ENCODE results near the gene SYNGAP1.

DNA sequence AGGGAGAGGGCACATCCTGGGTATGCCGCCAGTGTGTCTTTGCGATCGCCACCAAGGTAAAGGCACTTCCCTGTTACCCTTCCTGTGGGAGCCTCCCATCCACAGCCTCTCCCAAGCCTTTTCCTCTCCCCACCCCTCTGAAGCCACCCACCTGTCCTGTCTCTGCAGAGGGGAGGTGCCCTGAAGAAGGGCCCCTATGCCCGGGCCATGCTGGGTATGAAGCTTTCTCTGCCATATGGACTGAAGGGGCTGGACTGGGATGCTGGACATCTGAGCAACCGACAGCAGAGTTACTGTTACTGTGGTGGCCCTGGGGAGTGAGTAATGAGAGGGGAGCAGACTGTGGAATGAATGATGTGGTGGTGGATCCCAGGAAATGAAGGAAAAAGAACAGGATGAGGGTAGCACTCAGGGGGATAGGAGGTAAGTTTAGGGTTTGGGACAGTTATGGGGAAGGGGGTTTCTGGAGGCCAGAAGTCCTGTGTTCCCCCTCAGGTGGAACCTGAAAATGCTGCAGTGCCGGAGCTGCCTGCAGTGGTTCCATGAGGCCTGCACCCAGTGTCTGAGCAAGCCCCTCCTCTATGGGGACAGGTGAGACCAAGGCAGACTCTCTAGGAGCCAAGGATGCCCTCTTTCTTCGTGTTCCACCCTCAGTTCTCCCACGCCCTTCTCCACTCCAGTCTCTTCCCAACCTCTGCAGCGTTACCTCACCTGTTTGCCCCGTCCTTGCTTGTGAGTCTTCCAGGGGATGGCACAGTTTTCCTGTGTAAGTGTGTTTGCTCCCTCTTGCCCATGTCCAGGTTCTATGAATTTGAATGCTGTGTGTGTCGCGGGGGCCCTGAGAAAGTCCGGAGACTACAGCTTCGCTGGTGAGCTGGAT is 6.4 kb upstream of the SYNGAP1 start:
- TF ChIP-seq, protein P1, sequence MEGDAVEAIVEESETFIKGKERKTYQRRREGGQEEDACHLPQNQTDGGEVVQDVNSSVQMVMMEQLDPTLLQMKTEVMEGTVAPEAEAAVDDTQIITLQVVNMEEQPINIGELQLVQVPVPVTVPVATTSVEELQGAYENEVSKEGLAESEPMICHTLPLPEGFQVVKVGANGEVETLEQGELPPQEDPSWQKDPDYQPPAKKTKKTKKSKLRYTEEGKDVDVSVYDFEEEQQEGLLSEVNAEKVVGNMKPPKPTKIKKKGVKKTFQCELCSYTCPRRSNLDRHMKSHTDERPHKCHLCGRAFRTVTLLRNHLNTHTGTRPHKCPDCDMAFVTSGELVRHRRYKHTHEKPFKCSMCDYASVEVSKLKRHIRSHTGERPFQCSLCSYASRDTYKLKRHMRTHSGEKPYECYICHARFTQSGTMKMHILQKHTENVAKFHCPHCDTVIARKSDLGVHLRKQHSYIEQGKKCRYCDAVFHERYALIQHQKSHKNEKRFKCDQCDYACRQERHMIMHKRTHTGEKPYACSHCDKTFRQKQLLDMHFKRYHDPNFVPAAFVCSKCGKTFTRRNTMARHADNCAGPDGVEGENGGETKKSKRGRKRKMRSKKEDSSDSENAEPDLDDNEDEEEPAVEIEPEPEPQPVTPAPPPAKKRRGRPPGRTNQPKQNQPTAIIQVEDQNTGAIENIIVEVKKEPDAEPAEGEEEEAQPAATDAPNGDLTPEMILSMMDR (IDR thresholded peaks at IDR 0.05): no peak
- TF ChIP-seq EP300 (IDR thresholded peaks at IDR 0.05): no peak
- no peak for TF ChIP-seq POLR2A (IDR thresholded peaks at IDR 0.05)
- TF ChIP-seq POLR2AphosphoS5 (IDR thresholded peaks at IDR 0.05): no peak
